HG03025 (cell line): ENCODE measurements around the gene ENPP4.
"Not testable (repeated sequence)": the region's sequence is repeated elsewhere in the genome, so short reads cannot be mapped to it uniquely, and the experiment has no call there.

Source experiments
- ATAC-seq: cut with Tn5 transposase; IDR thresholded peaks from one replicate; pipeline ENCODE4 v1.9.1; 2021; ENCODE audit warnings: mild to moderate bottlenecking, moderate library complexity; ENCODE audit not compliant: unreplicated experiment, low FRiP score

ENPP4 gene

DNA sequence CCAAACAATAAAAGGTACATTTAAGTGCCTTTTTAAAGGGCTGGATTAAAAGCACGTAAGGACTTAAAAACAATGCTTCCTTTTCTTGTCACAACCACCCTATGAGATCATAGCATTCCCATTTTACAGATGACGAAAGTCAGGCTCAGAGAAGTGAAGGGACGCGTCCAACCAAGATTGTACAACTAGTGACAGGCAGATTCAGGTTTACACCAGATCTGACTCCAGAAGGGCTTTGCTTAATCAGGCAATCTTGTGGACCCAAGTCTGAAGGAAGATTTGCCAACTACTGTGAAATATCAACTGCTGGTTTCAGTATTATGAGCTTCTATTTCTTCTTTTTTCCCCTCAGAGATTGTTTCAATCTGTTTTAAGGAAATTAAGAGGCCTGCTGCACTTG lies 877 bp downstream of the ENPP4 start:
- no peak for ATAC-seq

GRCh38 chr6:46131291-46131690 lies 1.5 kb downstream of the ENPP4 start:
- ATAC-seq, result not testable (repeated sequence)

GRCh38 chr6:46134216-46134615 lies 4.4 kb downstream of the ENPP4 start:
- ATAC-seq, result no peak

GRCh38 chr6:46135176-46135575 lies 5.4 kb downstream of the ENPP4 start:
- no peak for ATAC-seq

GRCh38 chr6:46136831-46137230 lies 7.0 kb downstream of the ENPP4 start:
- ATAC-seq, result no peak

DNA sequence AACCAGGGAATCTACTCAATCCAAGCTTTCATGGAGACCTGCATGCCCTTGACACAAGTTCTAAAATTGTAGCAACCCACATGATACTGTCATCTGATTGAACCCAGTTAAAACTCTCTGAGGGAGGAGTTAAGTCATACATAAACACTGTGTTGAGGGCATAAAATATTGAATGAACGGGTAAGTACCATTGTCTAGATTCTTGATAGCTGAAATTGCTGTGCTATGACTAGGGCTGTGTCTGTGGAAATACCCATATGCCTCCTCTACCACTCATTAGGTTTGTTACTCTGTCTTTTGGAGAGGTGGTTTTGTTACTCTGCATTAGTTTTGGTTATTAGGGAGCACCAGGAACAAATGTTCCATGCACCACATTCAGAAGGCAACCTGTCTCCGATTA lies 7.6 kb downstream of the ENPP4 start:
- no peak for ATAC-seq

- ATAC-seq, result peak; percentile 80
Observed at GRCh38 chr6:46138281-46138680, 8.5 kb downstream of the ENPP4 start.

DNA sequence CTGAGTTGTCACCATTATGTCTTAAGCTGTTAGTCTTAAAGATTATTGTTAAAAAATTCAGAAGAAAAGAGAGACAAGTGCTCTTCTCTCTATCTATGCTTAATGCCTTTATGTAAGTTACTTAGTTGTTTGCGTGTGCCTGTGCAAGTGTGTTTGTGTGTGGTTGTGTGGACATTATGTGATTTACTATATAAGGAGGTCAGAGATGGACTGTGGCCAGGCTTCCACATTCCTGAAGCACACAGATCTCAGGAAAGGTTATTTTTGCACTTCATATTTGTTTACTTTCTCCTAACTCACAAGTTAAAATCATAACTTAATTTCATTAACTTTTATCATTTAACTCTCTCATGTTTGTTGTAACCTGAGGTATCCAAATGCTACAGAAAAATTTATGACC lies 14.5 kb downstream of the ENPP4 start:
- ATAC-seq, result no peak

DNA sequence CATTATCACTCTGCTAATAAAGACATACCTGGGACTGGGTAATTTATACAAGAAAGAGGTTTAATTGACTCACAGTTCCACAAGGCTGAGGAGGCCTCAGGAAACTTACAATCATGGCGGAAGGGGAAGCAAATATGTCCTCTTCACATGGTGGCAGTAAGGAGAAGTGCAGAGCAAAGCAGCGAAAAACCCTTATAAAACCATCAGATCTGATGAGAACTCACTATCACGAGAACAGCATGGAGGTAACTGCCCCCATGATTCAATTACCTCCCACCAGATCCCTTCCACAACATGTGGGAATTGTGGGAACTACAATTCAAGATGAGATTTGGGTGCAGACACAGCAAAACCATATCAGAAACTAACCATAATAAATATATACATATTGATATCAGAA lies 19.3 kb downstream of the ENPP4 start:
- not testable (repeated sequence) for ATAC-seq

DNA sequence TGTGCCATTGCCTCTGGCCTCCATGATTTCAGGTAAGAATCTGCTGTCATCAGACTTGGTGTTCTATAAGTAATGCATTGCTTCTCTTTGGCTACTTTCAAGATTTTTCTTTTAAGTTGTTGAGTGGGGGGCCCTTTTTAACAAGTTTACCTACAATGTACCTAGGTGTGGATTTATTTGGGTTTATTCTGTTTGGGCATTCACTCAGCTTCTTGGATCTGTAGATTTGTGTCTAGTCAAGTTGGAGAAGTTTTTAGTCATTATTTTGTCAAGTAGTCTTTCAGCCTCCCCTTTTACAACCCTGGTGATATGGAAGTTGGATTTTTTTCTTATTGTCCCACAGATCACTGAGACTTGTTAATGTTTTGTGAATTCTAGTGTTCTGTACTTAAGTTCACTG lies 26.9 kb downstream of the ENPP4 start:
- ATAC-seq, result no peak

GRCh38 chr6:46159229-46159628 lies 29.4 kb downstream of the ENPP4 start:
- ATAC-seq, result no peak

DNA sequence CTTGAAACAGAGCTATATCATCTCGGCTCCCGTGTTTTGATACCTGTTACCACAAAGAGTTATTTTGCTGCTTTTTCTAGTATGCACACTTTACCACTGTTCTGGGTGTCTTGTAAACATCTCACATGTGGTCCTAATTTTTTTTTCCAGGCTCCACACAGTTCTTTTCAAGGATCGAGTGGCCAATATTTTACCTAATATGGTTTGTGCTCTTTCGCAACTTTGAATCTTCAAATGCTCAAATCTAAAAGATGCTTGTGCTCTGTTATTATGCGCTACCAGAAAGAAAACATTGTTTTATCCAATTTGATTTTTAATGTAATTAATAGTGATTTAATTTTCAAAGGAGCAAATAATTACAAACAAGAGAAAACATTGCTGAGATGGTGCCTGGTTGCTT lies 30.3 kb downstream of the ENPP4 start:
- no peak for ATAC-seq

DNA sequence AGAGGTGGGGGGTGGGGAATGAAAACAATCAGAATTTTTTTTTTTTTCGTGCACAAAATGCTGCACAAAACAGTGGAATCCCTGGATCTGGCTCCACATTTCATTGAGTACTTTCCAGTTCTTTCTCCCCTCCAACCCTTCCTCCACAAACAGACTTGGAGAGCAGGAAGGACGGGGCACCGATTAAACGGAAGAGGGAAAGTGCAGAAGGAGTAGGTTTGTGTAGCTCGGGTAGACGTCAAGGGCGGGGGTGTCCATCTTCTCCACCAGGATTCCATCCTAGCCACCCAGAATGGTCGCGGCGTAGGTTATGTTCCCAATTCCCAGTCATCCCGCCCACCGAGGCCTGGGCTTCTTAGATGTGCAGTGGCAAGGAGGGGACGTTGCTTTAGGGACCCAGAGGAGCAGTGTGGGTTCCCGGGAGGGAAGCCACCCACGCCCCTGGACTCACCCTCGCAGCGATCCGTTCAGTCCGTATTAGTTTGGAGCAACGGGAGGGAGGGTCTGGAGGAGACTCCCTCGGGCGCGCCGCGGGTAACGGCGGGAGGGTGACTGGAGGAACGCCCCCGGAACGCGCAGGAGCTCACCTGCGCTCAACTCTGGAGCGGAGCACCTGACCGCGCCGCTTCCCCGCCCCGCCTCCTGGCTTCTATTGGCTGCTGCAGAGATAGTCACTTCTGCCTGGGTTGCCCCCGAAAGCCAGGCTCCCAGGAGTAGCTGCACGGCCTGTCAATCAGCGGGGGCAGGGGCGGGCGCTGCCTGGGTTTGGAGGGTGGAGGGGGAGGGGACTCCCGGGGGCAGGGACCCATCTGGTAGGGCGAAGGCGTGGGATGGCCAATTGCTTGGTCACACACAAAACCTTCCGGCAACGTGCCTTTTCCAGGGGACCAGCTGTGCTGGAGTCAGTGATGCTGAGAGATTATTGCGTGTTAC lies 40.8 kb downstream of the ENPP4 start, which contains the start of gene ENPP5:
Gene ENPP5 (minus strand): TSS at position 624 of the 933 bp plus-strand sequence. CDS start 2,718 bp downstream, outside the sequence.
- ATAC-seq, result peak; percentile 83

- ATAC-seq, result no peak
Observed at GRCh38 chr6:46172176-46172575, 42.4 kb downstream of the ENPP4 start.

GRCh38 chr6:46174904-46175303 lies 45.1 kb downstream of the ENPP4 start:
- ATAC-seq, result no peak

DNA sequence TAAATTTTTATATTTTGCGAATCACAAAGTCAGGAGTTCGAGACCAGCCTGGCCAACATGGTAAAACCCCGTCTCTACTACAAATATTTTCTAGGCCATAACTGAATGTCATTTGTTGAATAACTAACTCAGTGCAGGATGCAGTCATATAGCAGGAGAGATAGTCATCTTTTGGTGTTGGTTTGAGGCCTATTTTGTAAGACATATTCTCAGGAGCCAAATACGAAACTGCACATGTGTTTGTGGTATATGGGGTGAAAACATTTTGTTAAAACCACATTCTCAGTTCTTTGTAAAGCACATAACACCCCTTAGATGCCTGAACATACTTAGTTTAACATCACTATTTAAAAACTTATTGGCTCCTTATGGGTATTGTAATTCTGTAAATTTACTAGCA lies 45.7 kb downstream of the ENPP4 start:
- ATAC-seq, result peak; percentile 69

- peak; percentile 50 for ATAC-seq
Observed at GRCh38 chr6:46175976-46176375, 46.2 kb downstream of the ENPP4 start.

GRCh38 chr6:46184114-46184513 lies 54.3 kb downstream of the ENPP4 start:
- ATAC-seq, result no peak

- no peak for ATAC-seq
Observed at GRCh38 chr6:46186583-46186982, 56.8 kb downstream of the ENPP4 start.

- ATAC-seq, result no peak
Observed at GRCh38 chr6:46189726-46190125, 59.9 kb downstream of the ENPP4 start.

GRCh38 chr6:46190889-46191288 lies 61.1 kb downstream of the ENPP4 start:
- no peak for ATAC-seq

DNA sequence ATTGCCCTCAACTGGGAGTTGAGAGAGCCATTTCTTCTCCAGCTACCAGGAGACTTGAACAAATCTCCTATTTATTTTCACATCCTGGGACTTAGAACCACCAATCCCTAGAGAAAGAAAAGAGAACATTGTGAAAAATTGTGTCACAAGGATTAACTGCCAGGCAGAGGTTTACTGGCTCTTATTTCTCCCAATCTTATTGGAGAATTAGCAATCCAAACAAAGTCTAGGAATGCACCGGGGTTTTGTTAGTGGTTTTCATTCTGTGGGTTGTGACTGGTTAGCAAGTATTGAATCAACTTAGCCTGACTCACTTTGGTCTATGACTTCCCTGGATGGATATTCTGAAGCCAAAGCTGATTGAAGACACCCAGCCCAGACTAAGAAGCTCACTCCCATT lies 62.2 kb downstream of the ENPP4 start:
- no peak for ATAC-seq
